GM12891 (cell line): Measurements from ENCODE around the gene TRABD2B.

ENCODE experiments used
- POLR2A ChIP-seq: IDR thresholded peaks from 2 replicates; pipeline ENCODE4 v1.6.1; 2011; ENCODE audit warnings: low read depth, low read length, control low read depth
- POLR2AphosphoS5 ChIP-seq: IDR thresholded peaks from 2 replicates; pipeline ENCODE4 v1.6.1; 2011; ENCODE audit warnings: low read depth, low read length, control low read depth
- POU2F2 ChIP-seq: IDR thresholded peaks from 2 replicates; pipeline ENCODE4 v1.6.1; 2011; ENCODE audit warnings: low read depth, mild to moderate bottlenecking, control low read depth, low read length, moderate library complexity
- SPI1 ChIP-seq: IDR thresholded peaks from 2 replicates; pipeline ENCODE4 v1.6.1; 2011; ENCODE audit warnings: low read depth, low read length, control low read depth
- TAF1 ChIP-seq: IDR thresholded peaks from 2 replicates; pipeline ENCODE4 v1.6.1; 2011; ENCODE audit warnings: low read depth, low read length, control low read depth

- TF ChIP-seq POLR2A (no peak), TAF1 (no peak), SPI1 (no peak), POLR2AphosphoS5 (no peak), POU2F2 (no peak)
Observed at GRCh38 chr1:47805018-47805417, 192.2 kb downstream of the TRABD2B start.
